ENCODE measurements around the gene OTUB2. TPM values are rescaled to one million over a fixed set of nuclear protein-coding genes. Genes with fewer than 3 reads are reported as not detected.

OTUB2 gene
- polyA plus RNA-seq, 1 experiment: 1.1 TPM

- Histone ChIP-seq H3K36me3 (ENCODE audit: control insufficient read depth, insufficient read depth, low read length) (no peaks in the 10 kb centered on the region), H3K4me3 (ENCODE audit: low read depth, low read length) (no peak overlapping the region), H3K27me3 (ENCODE audit: control insufficient read depth, insufficient read depth, low read length) (no peaks in the 10 kb centered on the region; the same call in none of the 2 replicates)
- CTCF ChIA-PET: interaction anchor here (0.8 to 1.4 kb wide), 3 partner anchors 12 to 112 kb away, joined by 3 to 7 read pairs (median 4); no protein-coding TSS in a partner anchor
- no peak for TF ChIP-seq CTCF (IDR thresholded peaks at IDR 0.05; ENCODE audit: insufficient read depth, low read depth, low read length)
- POLR2A ChIA-PET: no interaction called here
- no peak for DNase-seq (ENCODE audit: low read depth)
Observed at GRCh38 chr14:94024549-94024948, 1.6 kb upstream of the OTUB2 start.

- DNase-seq (ENCODE audit: low read depth): no peak
- TF ChIP-seq CTCF (IDR thresholded peaks at IDR 0.05; ENCODE audit: insufficient read depth, low read depth, low read length): no peak
- Histone ChIP-seq H3K36me3 (ENCODE audit: control insufficient read depth, insufficient read depth, low read length) (no peaks in the 10 kb centered on the region), H3K4me3 (ENCODE audit: low read depth, low read length) (peak overlapping the region; percentile 74; the same call in 1 of the 2 replicates), H3K27me3 (ENCODE audit: control insufficient read depth, insufficient read depth, low read length) (no peaks in the 10 kb centered on the region; the same call in 1 of the 2 replicates)
- POLR2A ChIA-PET: interaction anchor here (0.6 to 1.0 kb wide), 3 partner anchors 11 to 115 kb away, joined by 3 read pairs; no protein-coding TSS in a partner anchor
- CTCF ChIA-PET: interaction anchor here (0.7 to 1.6 kb wide), 7 partner anchors 11 to 155 kb away, joined by 3 to 10 read pairs (median 4); no protein-coding TSS in a partner anchor
Observed at GRCh38 chr14:94025720-94026119, 420 bp upstream of the OTUB2 start.

GRCh38 chr14:94026889-94027469 is 839 bp downstream of the OTUB2 start:
- Histone ChIP-seq H3K36me3 (ENCODE audit: control insufficient read depth, insufficient read depth, low read length) (no peaks in the 10 kb centered on the region), H3K4me3 (ENCODE audit: low read depth, low read length) (peak overlapping the region; percentile 74), H3K27me3 (ENCODE audit: control insufficient read depth, insufficient read depth, low read length) (no peaks in the 10 kb centered on the region; the same call in 1 of the 2 replicates)
- POLR2A ChIA-PET: no interaction called here
- DNase-seq (ENCODE audit: low read depth): no peak
- no peak for TF ChIP-seq CTCF (IDR thresholded peaks at IDR 0.05; ENCODE audit: insufficient read depth, low read depth, low read length)
- CTCF ChIA-PET: interaction anchor here (1.1 to 2.1 kb wide), 6 partner anchors 9 to 110 kb away, joined by 3 to 16 read pairs (median 6); no protein-coding TSS in a partner anchor

GRCh38 chr14:94027566-94028449 is 1.7 kb downstream of the OTUB2 start:
- CTCF ChIA-PET: interaction anchor here (1.0 to 2.1 kb wide), 6 partner anchors 9 to 116 kb away, joined by 3 to 16 read pairs (median 3); no protein-coding TSS in a partner anchor
- POLR2A ChIA-PET: no interaction called here
- DNase-seq (ENCODE audit: low read depth): no peak
- no peaks in the 10 kb centered on the region for H3K27me3 ChIP-seq (ENCODE audit: control insufficient read depth, insufficient read depth, low read length)
- no peak for TF ChIP-seq CTCF (IDR thresholded peaks at IDR 0.05; ENCODE audit: insufficient read depth, low read depth, low read length)
- no peak overlapping the region for H3K4me3 ChIP-seq (ENCODE audit: low read depth, low read length)
- H3K36me3 ChIP-seq (ENCODE audit: control insufficient read depth, insufficient read depth, low read length): no peaks in the 10 kb centered on the region

- ChIA-PET CTCF (interaction anchor here (1.0 to 2.1 kb wide), 6 partner anchors 8 to 115 kb away, joined by 3 to 16 read pairs (median 5); no protein-coding TSS in a partner anchor), POLR2A (no interaction called here)
- no peaks in the 10 kb centered on the region for H3K27me3 ChIP-seq (ENCODE audit: control insufficient read depth, insufficient read depth, low read length)
- no peak overlapping the region for H3K4me3 ChIP-seq (ENCODE audit: low read depth, low read length)
- TF ChIP-seq CTCF (IDR thresholded peaks at IDR 0.05; ENCODE audit: insufficient read depth, low read depth, low read length): no peak
- H3K36me3 ChIP-seq (ENCODE audit: control insufficient read depth, insufficient read depth, low read length): no peaks in the 10 kb centered on the region
- no peak for DNase-seq (ENCODE audit: low read depth)
Observed at GRCh38 chr14:94028450-94028826, 2.3 kb downstream of the OTUB2 start.

Data from BJ (cell line).